Measurements from ENCODE around the gene COL24A1. TPM values are rescaled to one million over a fixed set of nuclear protein-coding genes. Genes with fewer than 3 reads are reported as not detected.

COL24A1 gene
- total RNA-seq, 1 experiment from 2014 or later: 0.35 TPM

GRCh38 chr1:85815906-85816305 lies 340.7 kb downstream of the COL24A1 start:
- Histone ChIP-seq H3K79me2 (ENCODE audit: insufficient read depth, low read length) (no peaks in the 10 kb centered on the region), H2BK15ac (ENCODE audit: low read depth, low read length) (no peak overlapping the region), H3K79me1 (ENCODE audit: insufficient read depth, low read depth, low read length, poor library complexity, severe bottlenecking) (no peaks in the 10 kb centered on the region), H3K18ac (ENCODE audit: insufficient read length, low read depth, low read length) (no peak overlapping the region), H3K4me1 (ENCODE audit: insufficient read depth, low read length) (no peaks in the 10 kb centered on the region), H4K91ac (ENCODE audit: insufficient read length, low read depth, low read length) (no peak overlapping the region), H3K4ac (ENCODE audit: low read depth, low read length) (no peak overlapping the region), H3K56ac (ENCODE audit: insufficient read length, low read depth, low read length) (no peak overlapping the region), H3T11ph (ENCODE audit: low read length) (no peak overlapping the region), H4K20me1 (ENCODE audit: control insufficient read depth, insufficient read depth, insufficient read length) (no peaks in the 10 kb centered on the region), H3K23me2 (ENCODE audit: insufficient read length, low read depth, low read length, poor library complexity, severe bottlenecking) (no peaks in the 10 kb centered on the region), H3K4me2 (ENCODE audit: insufficient read depth, insufficient read length, low read length) (no peak overlapping the region), H2BK20ac (ENCODE audit: low read depth, low read length, poor library complexity, severe bottlenecking) (no peak overlapping the region), H4K8ac (replicated peaks; ENCODE audit: insufficient read length, low read depth, low read length) (no peak overlapping the region), H2BK12ac (ENCODE audit: insufficient read length, low read depth, low read length) (no peak overlapping the region), H3K9me3 (ENCODE audit: control insufficient read depth, low read depth, low read length) (no peaks in the 10 kb centered on the region), H4K5ac (ENCODE audit: insufficient read length, low read depth, low read length) (no peak overlapping the region), H3K9ac (ENCODE audit: extremely low read depth, insufficient read length, low read length) (no peak overlapping the region), H3K23ac (ENCODE audit: insufficient read length, low read depth, low read length) (no peak overlapping the region), H2AK5ac (ENCODE audit: insufficient read length, low read length) (no peak overlapping the region), H2BK5ac (ENCODE audit: insufficient read length, low read length) (no peak overlapping the region), H2BK120ac (ENCODE audit: low read depth, low read length, poor library complexity, severe bottlenecking) (no peak overlapping the region), H3K14ac (ENCODE audit: insufficient read depth, low read length) (no peak overlapping the region), H3K27ac (ENCODE audit: insufficient read length, low read depth, low read length) (no peak overlapping the region), H3K27me3 (ENCODE audit: insufficient read depth, low read length) (no peaks in the 10 kb centered on the region), H2AFZ (ENCODE audit: low read length) (no peak overlapping the region)
- H3K36me3 Mint-ChIP-seq (ENCODE audit: insufficient read depth in 1 of 3, low read depth in 3 of 3): no peaks in the 10 kb centered on the region
- no peak overlapping the region for H3K4me3 Mint-ChIP-seq
- no peak overlapping the region for H3K27ac Mint-ChIP-seq
- peaks cover 18 to 20% of the 10 kb centered on the region in 2 experiments for H3K4me1 Mint-ChIP-seq
- no peak for TF ChIP-seq CTCF (conservative IDR thresholded peaks at IDR 0.05)
- no CpG with 5 or more reads among the region's 2 CpGs for WGBS (ENCODE audit: extremely low coverage, insufficient read length, low lambda C conversion rate)
- no peaks in the 10 kb centered on the region for H3K27me3 Mint-ChIP-seq (ENCODE audit: low read depth)
- DNase-seq: no peak
- H3K9me3 Mint-ChIP-seq: no peaks in the 10 kb centered on the region
